ENCODE results near the gene VWA2.

VWA2 gene

DNA sequence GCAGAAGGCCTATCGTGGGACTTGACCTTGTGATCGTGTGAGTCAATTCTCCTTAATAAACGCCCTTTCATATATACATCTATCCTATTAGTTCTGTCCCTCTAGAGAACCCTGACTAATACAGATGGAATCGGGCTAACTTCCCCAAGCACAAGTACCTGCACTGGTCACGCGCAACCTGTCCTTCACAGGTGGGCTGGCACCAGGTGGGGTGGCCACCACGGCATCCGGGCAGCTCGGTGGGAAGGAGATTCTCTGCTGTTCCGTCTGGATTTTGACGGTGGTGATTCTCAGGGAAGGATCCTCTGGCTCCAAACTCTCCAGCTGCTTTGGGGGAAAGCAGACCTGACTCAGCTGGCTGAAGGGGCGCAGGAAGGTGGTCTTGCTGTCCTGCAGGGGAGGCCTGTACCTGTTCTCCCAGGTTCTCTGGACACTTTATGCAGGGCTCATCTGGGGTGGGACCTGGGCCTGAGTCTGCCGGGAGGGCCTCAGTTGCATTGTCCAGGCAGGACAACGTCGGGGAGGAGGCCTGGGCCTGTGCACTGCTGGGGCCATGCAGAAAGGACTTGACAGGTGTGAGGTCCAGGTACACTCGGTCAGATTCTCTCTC, 61.1 kb downstream of the VWA2 start:
- DNase-seq = no peak

DNA sequence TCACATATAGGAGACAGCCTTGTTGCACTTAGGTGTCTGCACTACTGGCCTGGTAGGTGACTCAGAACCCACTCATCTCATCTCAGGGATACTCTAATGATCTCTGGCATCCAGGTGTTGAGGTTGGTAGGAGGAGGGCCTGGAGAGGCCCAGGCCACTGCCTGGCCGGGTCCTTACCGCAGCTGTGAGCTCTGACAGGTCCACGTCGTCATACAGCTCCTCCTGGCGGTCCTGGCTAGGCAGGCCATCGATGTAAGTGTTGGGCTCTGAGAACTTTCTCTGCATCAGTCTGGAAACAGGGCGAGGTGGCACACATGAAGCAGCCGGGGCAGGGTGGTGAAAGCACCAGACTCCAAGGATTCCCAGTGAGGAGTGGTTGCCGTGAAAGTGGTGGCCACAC, 62.1 kb downstream of the VWA2 start:
- DNase-seq = no peak

DNA sequence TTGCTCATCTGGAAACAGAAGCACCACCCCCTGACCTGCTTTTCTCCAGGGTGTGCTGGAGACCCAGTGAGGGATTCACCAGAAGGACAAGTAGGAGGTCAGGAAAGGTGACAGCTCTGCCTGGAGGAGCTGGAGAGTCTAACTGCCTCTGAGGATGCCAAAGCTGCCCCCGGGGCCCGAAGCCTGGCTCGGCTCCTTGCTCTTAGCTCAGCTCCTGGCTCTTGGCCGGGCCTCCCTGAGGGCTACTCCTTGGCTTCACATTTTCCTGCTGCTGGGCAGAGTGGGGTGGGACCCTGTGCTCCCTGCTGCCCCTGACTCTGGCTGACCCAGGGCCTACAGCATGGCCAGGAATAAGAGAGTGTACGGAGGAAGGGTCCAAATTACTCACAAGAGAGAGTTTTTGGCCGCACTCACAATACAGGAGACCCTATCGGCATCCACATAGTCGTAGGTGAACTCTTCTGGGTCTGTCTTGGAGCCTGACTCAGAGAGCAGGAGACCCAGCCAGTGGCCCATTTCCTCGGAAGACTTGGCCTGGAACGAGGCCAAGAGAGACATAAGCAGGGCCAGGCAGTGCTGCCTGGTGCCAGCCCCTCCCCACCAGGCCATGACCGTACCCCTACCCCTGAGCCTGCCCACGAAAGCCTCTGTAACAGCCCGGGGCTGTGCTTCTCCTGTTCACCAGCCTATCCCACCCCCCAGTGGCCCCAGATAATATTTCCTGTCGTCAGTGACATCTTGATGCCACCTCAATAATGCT, 63.1 kb downstream of the VWA2 start:
- no peak for DNase-seq

DNA sequence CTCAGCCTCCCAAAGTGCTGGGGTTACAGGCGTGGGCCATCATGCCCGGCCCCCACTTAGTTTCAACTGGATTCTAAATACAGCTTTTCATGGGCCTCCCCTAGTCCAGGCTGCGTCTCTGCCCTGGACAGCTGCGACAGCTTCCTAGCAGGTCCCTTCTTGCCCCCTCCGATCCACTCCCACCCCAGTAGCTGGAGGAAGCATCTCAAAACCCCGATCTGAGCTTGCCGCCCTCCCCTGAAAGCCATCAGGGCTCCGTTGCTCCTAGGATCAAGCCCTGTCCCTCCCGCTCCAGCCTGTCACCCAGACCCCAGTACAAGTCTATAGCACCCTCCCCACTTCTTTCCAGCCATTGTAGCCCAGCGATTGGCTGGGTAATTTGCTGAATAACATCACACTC, 64.5 kb downstream of the VWA2 start:
- DNase-seq = no peak

DNA sequence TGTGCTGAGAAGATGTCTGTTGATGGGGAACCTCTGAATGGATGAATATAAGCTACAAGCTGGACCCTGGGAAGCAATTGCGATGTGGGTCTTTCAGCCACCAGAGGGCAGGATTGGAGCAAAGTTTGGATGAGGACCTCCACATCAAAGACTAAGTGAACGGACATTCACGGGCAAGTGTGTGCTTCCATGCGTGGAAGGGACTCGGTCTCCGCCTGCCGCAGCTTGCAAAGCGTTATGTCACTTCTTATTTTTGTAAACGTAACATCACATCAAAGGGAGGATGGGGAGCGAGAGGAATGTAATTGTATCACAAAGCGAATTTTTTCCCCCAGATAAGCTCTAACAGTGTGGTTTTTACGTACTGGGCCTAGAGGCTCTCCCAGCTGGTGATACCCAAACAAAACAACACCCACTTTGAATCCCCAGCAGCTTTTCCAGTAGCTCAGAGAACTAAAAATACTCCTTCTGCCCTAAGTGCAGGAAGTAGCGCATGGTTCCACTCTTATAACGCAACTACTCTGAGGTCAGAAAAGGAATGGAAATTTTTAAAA, 65.0 kb downstream of the VWA2 start:
- peak; percentile 87 for DNase-seq

DNA sequence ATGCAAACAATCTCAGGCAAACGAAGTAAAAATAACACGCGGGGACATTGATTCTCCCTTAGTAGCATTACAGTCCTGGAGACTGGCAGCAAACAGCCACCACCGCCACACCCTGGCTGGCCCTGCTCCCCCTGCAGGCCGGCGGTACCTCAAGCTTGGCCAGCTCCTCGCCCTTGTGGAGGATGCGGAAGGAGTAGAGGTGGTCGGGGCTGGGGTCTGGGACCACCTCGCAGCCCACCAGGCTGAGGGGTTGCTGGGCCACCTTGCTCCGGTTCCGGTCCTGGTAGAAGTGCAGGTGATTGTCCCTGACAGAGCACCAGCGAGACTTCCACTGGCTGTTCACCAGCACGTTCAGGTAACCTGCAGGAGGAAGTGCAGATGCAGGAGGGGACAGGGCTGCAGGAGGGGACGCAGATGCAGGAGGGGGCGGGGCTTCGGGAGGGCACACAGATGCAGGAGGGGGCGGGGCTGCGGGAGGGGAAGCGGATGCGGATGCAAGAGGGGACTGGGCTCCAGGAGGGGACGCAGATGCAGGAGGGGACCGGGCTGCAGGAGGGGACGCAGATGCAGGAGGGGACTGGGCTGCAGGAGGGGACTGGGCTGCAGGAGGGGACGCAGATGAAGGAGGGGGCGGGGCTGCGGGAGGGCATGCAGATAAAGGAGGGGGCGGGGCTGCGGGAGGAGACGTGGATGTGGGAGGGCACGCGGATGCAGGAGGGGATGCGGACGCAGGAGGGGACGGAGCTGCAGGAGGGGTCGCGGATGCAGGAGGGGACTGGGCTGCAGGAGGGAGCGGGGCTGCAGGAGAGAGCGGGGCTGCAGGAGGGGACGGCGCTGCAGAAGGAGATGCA, 65.7 kb downstream of the VWA2 start:
- DNase-seq = peak; percentile 82

DNA sequence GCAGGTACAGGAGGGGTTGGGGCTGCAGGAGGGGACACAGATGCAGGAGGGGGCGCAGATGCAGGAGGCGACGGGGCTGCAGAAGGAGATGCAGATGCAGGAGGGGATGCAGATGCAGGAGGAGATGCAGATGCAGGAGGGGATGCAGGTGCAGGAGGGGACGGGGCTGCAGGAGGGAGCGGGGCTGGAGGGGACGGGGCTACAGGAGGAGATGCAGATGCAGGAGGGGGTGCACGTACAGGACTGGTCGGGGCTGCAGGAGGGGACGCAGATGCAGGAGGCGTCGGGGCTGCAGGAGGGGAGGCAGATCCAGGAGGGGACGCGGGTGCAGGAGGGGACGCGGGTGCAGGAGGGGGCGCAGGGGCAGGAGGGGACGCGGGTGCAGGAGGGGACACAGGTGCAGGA, 66.5 kb downstream of the VWA2 start:
- DNase-seq = no peak

DNA sequence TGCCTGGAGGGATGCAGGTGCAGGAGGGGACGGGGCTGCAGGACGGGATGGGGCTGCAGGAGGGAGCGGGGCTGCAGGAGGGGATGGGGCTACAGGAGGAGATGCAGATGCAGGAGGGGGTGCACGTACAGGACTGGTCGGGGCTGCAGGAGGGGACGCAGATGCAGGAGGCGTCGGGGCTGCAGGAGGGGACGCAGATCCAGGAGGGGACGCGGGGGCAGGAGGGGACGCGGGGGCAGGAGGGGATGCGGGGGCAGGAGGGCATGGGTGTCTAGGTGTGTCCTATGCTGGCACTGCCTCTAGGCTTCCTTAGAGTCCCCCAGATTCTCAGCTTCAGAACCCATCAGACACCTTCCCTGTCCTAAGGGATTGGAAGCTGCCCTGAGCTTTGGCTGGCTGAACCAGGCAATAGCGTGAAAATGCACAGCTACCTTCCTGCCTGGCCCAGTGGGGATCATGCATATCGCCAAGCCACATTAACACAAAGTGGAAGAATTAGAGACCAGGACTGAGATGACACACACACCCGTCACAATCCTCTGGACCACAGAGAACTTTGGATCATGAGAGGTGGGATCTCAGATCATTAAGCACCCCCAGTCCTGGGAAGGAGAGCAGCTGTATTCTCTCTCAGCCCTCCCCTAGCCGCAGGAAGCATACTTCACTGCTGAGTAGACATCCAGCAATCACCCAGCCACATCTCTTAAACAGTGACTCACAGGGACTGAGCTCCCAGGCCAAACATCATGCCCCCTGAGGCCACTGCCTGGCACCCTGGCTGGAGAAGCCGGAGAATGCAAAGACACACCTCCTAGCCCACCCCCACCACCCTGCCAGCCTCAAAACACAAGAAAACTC, 67.3 kb downstream of the VWA2 start:
- DNase-seq = no peak

DNA sequence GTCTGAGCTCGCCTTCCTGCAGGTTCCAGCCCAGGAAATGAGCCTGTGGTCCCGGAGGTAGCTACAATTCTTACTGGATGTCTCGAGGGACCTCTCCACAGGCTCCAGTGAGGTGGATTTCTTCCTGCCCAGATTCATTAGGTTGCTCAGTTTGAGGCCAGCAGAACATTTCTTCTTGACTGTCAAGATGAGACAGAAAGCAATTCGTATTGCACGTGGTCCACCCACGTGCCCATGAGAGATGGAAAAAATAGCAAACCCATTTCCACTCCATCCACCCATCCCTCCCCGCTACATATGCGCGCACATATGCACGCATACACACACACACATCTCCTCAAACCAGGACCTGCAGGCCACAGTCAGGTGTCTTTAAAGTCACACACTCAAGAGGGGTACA, 68.7 kb downstream of the VWA2 start:
- no peak for DNase-seq

DNA sequence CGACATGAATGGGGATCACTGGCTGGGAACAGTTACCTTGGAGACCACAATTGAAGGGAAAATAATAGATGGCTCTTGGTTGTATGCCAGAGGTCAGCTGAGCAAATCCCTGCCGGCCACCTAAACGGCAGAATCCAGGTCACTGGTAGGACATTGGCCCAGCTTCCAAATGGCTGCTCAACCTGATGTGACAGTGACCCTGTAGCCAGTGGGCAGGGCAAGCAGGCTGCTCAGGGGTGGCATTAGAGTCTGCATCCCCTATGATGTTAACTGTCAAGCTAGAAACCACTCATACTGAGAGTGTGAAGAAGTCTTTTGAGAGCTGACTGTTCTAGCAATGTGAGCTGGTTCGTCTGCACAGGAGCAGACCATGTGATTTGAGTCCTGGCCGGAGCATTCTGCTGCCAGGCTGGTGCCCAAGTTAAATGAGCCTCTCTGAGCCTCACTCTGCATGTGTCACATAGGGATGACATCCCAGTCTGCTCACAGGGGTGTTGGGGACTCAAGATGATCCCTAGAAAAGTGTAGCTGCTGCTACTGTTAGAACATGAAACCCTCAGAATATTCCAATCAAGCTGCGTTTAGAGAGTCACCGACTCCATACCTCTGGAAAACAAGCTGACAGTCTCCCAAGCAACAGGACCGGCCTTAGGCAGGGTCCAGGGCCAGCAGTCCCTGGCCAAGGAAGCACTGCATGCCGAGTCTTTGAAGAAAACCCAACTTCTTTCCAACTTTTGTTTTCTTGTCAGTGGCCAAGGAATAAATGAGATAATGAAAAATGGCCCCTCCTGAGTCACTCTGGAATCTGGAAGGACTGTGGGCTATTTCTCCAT, 69.7 kb downstream of the VWA2 start:
- no peak for DNase-seq

DNA sequence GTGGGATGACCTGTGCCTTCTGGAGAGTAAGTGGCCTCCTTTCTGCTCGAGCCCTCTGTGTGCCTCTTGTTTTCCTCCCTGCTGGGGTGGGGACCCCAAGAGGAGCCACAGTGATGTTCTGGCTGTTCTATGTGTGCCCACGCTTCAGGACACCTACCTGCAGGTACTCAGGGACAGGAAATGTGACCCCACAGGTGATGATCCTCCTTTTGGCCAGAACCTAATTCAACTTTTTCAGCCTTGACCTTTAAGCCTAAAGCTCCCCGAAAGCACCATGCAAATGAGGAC, 70.3 kb downstream of the VWA2 start:
- DNase-seq = no peak

DNA sequence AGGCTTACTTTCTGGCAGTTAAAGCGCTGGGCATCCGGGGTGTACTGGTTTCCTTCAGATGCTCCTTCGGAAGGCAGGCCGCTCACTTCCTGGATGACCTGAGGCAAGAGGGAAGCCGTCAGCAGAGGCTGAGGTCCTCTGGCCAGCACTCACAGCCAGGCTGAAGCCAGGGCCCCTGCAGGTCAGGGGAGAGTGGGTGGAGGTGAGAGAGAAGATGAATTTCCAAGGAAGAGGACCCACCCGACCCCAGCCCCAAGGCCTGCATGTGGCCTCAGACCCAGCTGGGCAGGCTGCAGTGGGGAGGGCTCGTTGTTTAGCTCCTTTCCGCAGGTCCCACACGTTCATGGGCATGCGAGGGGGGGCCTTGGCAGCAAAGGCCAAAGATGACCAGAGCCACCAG, 71.3 kb downstream of the VWA2 start:
- DNase-seq = no peak

DNA sequence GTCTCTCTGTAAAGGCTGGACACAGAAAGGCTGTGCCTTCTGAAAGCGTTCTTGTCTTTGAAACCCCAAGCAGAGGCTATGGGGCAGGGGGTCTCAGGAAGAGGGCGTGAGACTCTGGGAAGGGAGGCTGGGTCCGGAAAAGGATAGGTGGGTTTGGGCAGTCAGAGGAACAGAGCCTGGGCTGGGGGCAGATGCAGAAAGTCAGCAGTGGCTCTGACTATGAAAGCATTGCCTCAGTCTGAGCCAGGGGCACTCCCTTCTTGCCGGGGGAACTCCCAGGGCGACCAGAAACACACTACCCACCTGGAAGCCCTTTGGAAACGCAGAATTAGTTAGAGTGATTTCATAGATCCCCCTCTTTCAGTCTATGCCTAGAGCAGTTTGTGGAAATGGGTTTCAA, 72.0 kb downstream of the VWA2 start:
- no peak for DNase-seq

DNA sequence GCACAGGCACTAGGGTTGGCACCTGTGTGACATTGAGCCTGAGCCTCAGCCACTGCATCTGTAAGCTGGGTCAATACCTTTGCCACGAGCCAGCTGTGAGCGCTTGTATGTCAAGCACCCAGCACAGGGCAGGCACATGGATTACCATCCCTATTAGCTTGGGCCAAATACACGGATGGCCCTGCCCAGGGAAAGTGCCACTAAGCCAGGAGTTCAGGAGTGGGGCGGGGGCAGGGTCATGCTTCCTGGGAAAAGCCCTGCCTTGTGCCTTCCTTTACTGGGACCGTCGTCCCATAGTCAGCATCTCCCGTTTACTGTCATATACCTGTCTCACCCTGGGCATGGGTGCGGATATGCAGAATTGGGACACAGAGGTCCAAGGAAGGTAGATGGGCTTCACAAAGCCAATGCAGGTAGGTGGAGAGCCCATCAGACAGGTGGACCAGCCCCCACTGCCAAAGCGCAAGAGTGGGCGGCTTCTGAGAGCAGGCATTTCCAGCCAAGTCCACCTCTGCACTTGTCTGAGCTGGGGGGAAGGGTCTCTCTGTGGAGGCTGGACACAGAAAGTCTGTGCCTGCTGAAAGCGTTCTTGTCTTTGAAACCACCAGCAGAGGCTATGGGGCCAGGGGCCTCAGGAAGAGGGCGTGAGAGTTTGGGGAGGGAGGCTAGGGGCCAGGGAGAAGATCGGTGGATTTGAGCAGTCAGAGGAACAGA, 72.6 kb downstream of the VWA2 start:
- no peak for DNase-seq

DNA sequence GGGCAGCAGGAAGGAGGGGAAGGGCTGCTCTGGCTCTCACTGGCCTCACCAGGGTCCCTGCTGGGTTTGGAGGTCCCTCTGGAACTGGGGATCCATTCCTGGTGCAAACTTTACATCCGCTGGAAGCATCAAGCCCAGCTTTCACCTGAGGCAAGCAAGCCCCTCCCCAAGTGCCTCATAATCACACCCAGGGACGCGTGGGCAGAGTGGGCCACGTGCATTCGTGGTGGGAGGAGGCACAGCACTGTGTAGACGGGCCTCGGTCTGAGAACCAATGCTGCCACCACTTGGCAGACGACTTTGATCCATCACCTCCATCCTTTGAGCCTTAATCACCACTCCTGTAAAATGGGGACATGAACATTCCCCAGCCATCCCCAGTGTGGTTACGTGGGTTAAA, 74.1 kb downstream of the VWA2 start:
- no peak for DNase-seq

DNA sequence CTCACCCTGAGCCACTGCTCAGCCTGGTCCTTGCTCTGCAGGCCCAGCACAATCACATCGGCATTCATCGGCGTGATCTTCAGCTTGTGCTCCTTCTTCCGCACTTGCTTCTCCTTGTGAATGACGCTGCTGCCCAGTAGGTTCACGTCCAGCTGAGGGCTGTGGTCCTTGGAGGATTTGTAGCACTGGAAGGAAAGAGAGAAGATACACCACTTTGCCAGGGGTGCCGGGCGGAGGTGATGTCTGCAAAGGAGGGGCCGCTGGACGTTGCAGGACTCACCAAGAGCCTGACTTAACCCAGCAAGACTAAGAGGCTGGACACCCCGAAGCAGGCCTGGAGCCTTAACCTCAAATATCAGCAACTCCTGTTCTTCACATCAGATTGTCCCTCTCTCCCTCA, 74.8 kb downstream of the VWA2 start:
- DNase-seq = no peak

DNA sequence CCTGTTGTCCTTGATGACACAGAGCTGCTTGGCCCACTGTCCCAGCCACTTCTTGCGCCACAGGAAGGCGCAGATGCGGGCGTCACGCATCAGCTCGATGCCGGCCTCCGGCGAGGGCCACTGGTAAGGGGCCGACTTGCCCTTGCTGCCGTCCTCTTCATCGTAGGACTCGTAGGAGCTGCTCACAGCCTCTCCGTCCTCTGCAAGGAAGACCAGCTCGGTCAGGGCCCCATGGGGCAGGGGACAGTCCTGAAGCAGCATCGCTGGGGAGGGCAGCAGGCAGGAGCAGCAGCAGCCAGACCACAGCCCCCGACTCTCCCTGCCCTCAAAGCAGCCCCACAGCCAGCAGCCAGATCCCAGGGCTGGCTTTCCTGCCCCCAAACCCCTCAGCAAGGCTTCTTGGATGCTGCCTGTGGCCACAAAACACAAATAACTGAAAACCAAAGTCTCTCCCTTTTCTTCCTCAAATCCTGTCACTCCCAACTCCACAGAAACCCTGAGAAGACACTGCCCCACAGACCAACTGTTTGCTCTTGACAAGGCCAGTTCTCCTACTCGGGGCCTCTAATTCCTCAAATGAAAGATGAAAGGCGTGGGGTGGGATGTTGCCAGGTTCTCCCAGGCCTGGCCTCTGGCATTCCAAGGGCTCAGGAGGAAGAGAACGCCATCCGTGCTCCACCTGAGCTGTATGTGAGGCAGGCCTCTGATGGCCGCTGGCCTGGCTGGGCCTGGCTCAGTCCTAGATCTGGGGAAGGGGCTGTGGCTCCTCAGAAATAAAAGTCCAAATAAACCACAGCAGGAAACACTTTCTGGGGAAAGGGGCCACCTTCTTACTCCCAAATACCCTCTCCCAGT, 76.7 kb downstream of the VWA2 start:
- no peak for DNase-seq

DNA sequence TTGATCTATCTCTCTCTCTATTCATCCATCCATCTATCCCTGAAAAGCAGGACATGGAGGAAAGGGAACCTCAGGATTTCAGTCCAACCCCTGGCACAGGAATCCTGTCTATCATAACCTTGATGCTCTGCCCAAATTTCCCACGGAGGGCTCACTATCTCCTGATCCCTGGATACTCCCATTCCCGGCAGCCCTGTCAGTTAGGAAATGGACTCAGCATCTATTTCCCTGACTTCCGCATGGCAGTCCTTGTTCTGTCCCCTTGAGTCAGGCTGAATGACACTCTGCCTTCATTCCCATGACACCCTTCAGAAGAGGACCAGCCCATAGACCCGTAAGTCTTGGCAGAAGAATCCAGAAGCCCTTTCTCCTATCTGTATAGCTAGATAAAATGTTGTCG, 77.7 kb downstream of the VWA2 start:
- DNase-seq = no peak

DNA sequence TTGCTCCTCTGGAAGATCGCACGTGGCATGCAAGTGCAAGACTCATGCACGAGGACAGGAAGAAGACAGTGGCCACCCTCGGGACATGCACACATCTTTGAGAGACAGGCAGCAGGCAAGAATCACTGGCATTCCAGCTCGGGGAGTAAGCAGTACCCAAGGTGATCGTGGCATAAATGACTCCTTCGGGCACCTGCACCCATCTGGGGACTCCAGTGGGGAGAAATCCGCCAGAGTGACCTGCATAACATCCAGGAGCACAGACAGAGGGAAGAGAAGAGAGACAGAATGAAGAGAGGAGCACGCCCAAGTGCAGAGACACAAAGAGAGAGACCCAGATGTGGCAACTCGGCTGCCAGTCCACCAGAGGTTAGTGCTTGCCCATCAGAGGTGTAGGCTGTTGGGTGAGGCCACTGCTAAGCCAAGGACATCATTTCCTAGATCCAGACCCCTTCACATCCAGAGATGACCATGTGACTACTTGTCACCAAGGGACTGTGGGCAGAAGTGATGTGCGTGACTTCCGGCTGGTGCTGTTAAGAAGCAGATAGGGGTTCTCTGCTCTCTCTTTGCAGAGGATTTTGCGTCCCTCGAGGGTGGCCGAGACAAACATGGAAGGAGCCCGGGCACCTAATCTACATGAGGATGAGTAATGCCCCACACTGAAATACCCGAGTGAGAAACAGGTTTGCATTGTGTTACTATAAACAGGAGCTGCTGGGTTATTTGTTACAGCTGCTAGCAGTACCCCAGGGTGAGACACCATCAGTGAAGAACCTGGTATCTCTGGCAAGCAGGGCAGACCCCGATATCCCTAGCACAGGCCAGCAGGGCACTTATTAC, 80.6 kb downstream of the VWA2 start:
- no peak for DNase-seq
